ENCODE data around the gene CAMSAP2. TPM values are rescaled to one million over a fixed set of nuclear protein-coding genes. Genes with fewer than 3 reads are reported as not detected.

CAMSAP2 gene
- total and polyA plus RNA-seq, 2 of the 8 experiments (the other 6 are each of a cell fraction or from before 2014, with no cell fraction given), result 4.2 to 27.6 TPM

DNA sequence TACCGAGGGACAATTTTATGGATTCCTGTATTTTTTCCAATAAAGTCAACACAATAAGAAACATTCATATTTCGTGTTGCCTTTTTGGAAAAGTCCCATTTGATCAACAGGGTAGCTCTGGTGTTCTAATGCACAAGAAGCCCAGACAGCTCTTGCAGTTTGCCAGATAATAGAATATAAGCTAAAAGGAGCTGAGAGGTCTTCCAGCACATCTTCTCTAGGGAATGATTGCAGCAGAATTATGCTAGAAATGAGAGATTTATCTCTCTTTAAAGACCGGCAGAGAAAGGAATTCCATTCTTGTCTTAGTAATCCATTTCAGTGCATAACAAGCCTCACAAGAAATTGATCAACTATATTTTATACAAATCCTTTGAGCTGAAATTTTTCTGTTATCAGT, 44.0 kb upstream of the CAMSAP2 start (continued):
- TF ChIP-seq, protein P1, sequence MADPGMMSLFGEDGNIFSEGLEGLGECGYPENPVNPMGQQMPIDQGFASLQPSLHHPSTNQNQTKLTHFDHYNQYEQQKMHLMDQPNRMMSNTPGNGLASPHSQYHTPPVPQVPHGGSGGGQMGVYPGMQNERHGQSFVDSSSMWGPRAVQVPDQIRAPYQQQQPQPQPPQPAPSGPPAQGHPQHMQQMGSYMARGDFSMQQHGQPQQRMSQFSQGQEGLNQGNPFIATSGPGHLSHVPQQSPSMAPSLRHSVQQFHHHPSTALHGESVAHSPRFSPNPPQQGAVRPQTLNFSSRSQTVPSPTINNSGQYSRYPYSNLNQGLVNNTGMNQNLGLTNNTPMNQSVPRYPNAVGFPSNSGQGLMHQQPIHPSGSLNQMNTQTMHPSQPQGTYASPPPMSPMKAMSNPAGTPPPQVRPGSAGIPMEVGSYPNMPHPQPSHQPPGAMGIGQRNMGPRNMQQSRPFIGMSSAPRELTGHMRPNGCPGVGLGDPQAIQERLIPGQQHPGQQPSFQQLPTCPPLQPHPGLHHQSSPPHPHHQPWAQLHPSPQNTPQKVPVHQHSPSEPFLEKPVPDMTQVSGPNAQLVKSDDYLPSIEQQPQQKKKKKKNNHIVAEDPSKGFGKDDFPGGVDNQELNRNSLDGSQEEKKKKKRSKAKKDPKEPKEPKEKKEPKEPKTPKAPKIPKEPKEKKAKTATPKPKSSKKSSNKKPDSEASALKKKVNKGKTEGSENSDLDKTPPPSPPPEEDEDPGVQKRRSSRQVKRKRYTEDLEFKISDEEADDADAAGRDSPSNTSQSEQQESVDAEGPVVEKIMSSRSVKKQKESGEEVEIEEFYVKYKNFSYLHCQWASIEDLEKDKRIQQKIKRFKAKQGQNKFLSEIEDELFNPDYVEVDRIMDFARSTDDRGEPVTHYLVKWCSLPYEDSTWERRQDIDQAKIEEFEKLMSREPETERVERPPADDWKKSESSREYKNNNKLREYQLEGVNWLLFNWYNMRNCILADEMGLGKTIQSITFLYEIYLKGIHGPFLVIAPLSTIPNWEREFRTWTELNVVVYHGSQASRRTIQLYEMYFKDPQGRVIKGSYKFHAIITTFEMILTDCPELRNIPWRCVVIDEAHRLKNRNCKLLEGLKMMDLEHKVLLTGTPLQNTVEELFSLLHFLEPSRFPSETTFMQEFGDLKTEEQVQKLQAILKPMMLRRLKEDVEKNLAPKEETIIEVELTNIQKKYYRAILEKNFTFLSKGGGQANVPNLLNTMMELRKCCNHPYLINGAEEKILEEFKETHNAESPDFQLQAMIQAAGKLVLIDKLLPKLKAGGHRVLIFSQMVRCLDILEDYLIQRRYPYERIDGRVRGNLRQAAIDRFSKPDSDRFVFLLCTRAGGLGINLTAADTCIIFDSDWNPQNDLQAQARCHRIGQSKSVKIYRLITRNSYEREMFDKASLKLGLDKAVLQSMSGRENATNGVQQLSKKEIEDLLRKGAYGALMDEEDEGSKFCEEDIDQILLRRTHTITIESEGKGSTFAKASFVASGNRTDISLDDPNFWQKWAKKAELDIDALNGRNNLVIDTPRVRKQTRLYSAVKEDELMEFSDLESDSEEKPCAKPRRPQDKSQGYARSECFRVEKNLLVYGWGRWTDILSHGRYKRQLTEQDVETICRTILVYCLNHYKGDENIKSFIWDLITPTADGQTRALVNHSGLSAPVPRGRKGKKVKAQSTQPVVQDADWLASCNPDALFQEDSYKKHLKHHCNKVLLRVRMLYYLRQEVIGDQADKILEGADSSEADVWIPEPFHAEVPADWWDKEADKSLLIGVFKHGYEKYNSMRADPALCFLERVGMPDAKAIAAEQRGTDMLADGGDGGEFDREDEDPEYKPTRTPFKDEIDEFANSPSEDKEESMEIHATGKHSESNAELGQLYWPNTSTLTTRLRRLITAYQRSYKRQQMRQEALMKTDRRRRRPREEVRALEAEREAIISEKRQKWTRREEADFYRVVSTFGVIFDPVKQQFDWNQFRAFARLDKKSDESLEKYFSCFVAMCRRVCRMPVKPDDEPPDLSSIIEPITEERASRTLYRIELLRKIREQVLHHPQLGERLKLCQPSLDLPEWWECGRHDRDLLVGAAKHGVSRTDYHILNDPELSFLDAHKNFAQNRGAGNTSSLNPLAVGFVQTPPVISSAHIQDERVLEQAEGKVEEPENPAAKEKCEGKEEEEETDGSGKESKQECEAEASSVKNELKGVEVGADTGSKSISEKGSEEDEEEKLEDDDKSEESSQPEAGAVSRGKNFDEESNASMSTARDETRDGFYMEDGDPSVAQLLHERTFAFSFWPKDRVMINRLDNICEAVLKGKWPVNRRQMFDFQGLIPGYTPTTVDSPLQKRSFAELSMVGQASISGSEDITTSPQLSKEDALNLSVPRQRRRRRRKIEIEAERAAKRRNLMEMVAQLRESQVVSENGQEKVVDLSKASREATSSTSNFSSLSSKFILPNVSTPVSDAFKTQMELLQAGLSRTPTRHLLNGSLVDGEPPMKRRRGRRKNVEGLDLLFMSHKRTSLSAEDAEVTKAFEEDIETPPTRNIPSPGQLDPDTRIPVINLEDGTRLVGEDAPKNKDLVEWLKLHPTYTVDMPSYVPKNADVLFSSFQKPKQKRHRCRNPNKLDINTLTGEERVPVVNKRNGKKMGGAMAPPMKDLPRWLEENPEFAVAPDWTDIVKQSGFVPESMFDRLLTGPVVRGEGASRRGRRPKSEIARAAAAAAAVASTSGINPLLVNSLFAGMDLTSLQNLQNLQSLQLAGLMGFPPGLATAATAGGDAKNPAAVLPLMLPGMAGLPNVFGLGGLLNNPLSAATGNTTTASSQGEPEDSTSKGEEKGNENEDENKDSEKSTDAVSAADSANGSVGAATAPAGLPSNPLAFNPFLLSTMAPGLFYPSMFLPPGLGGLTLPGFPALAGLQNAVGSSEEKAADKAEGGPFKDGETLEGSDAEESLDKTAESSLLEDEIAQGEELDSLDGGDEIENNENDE (IDR thresholded peaks at IDR 0.05; ENCODE audit: insufficient replicate concordance, low read length), result no peak
- TF ChIP-seq ASH2L (IDR thresholded peaks at IDR 0.05; ENCODE audit: low read length) (no peak), CHD1 (IDR thresholded peaks at IDR 0.05; ENCODE audit: low read depth, low read length) (no peak), RFX5 (IDR thresholded peaks at IDR 0.05; ENCODE audit: borderline replicate concordance, low read depth, low read length) (no peak), BCL11A (IDR thresholded peaks at IDR 0.05; ENCODE audit: low read depth in 2 of 2, low read length in 2 of 2) (no peak), NANOG (IDR thresholded peaks at IDR 0.05; ENCODE audit: insufficient read depth, low read depth, low read length, poor library complexity, severe bottlenecking) (no peak), SAP30 (IDR thresholded peaks at IDR 0.05; ENCODE audit: insufficient read depth, insufficient replicate concordance, low read length) (no peak)
